HepG2 (cell line): ENCODE data around the gene PPP1R27. TPM values are rescaled to one million over a fixed set of nuclear protein-coding genes. Genes with fewer than 3 reads are reported as not detected.
A peak's percentile ranks its signal among the peaks of the same experiment; 100 is the strongest.

Source experiments
- BRCA1 ChIP-seq: sonication (generic); formaldehyde crosslinking; IDR thresholded peaks from 2 replicates; pipeline ENCODE4 v1.4.0; 2020; ENCODE audit warnings: missing genetic modification reagents
- GPN1 ChIP-seq: sonication (generic); formaldehyde crosslinking; IDR thresholded peaks from 2 replicates; pipeline ENCODE4 v1.5.1; 2020; ENCODE audit warnings: missing genetic modification reagents, borderline replicate concordance
- JARID2 ChIP-seq: sonication (generic); formaldehyde crosslinking; IDR thresholded peaks from 2 replicates; pipeline ENCODE4 v1.8.1; 2023; ENCODE audit warnings: missing genetic modification reagents, inconsistent platforms; ENCODE audit not compliant: insufficient replicate concordance
- JUND ChIP-seq: sonication (generic); formaldehyde crosslinking; IDR thresholded peaks from 2 replicates; pipeline ENCODE4 v1.8.0; 2022; ENCODE audit warnings: mild to moderate bottlenecking, missing genetic modification reagents
- MYNN ChIP-seq: sonication (generic); formaldehyde crosslinking; IDR thresholded peaks from 2 replicates; pipeline ENCODE4 v1.4.0; 2020; ENCODE audit warnings: mild to moderate bottlenecking, low read depth, missing genetic modification reagents
- RELA ChIP-seq: sonication (generic); formaldehyde crosslinking; IDR thresholded peaks from 2 replicates; pipeline ENCODE4 v1.4.0; 2020; ENCODE audit warnings: missing genetic modification reagents
- TCF7 ChIP-seq: sonication (generic); IDR thresholded peaks from 2 replicates; pipeline ENCODE4 v1.6.1; 2016; ENCODE audit warnings: antibody characterized with exemption, low read depth
- ZFP62 ChIP-seq: sonication (generic); formaldehyde crosslinking; IDR thresholded peaks from 2 replicates; pipeline ENCODE4 v1.4.0; 2020; ENCODE audit warnings: missing genetic modification reagents
- ZHX2 ChIP-seq, 2 experiments: sonication (generic) in 1 of 2; formaldehyde crosslinking in 1 of 2; IDR thresholded peaks; 2 replicates each; pipeline versions ENCODE4 v1.6.1 to v1.9.0; 2014 to 2022; ENCODE audit warnings: antibody characterized with exemption in 1 of 2, borderline replicate concordance in 1 of 2, inconsistent platforms in 1 of 2, low read depth in 1 of 2, missing genetic modification reagents in 1 of 2
- ZNF44 ChIP-seq: sonication (generic); formaldehyde crosslinking; IDR thresholded peaks from 2 replicates; pipeline ENCODE4 v1.5.1; 2020; ENCODE audit warnings: mild to moderate bottlenecking, missing genetic modification reagents
- ZNF446 ChIP-seq: sonication (generic); formaldehyde crosslinking; IDR thresholded peaks from 2 replicates; pipeline ENCODE4 v1.5.0; 2020; ENCODE audit warnings: mild to moderate bottlenecking, missing genetic modification reagents
- ZNF672 ChIP-seq: sonication (generic); formaldehyde crosslinking; IDR thresholded peaks from 2 replicates; pipeline ENCODE4 v1.8.1; 2022; ENCODE audit warnings: missing genetic modification reagents
- ZNF724P ChIP-seq: sonication (generic); formaldehyde crosslinking; IDR thresholded peaks from 2 replicates; pipeline ENCODE4 v1.8.0; 2022; ENCODE audit warnings: missing genetic modification reagents, borderline replicate concordance
- ZNF777 ChIP-seq: sonication (generic); formaldehyde crosslinking; IDR thresholded peaks from 2 replicates; pipeline ENCODE4 v1.4.0; 2020; ENCODE audit warnings: missing genetic modification reagents
- ZNF792 ChIP-seq: IDR thresholded peaks from 2 replicates; pipeline ENCODE4 v1.6.1; 2016
- polyA plus RNA-seq, 8 experiments: library from polyadenylated mRNA; depleted of rRNA in 3 of 8; stranded (reverse) in 7 of 8; unstranded in 1 of 8; fragments of >200 nt; fragmentation: Illumina TruSeq in 4 of 8; extraction: Trizol in 4 of 8; gene quantifications; 2 replicates each; pipeline versions ENCODE4 v1.2.1 to v1.2.3, GENCODE V29; 2011 to 2016; ENCODE audit warnings: low read depth in 4 of 8, missing spikeins in 1 of 8, mixed read lengths in 1 of 8; ENCODE audit not compliant: insufficient read depth in 1 of 8
- total RNA-seq, 5 experiments: library from RNA; depleted of rRNA; stranded (reverse); fragments of >200 nt; fragmentation: Illumina TruSeq; extraction: Trizol; gene quantifications; 2 replicates each; pipeline ENCODE4 v1.2.3, GENCODE V29; 2016; ENCODE audit warnings: low read depth in 1 of 5
- TF ChIP-seq, protein P1 (sequence below): sonication (generic); formaldehyde crosslinking; IDR thresholded peaks from 2 replicates; pipeline ENCODE4; 2020; ENCODE audit warnings: missing genetic modification reagents, mild to moderate bottlenecking, borderline replicate concordance
- TF ChIP-seq, protein P2 (sequence below): sonication (generic); formaldehyde crosslinking; IDR thresholded peaks from 2 replicates; pipeline ENCODE4 v1.5.1; 2020; ENCODE audit warnings: missing genetic modification reagents, mild to moderate bottlenecking, borderline replicate concordance
- TF ChIP-seq, protein P3 (sequence below): sonication (generic); formaldehyde crosslinking; IDR thresholded peaks from 2 replicates; pipeline ENCODE4 v1.4.0; 2020; ENCODE audit warnings: missing genetic modification reagents

PPP1R27 gene
- total and polyA plus RNA-seq, 2 of the 13 experiments (the other 11 are each of a cell fraction or from before 2014, with no cell fraction given): 0.17 to 1.00 TPM

- TF ChIP-seq ZNF446 (CRISPR knock-in tag) (no peak), ZFP62 (CRISPR knock-in tag) (no peak), RELA (CRISPR knock-in tag) (no peak), BRCA1 (no peak), ZNF777 (CRISPR knock-in tag) (peak; percentile 36; the same call in 1 of the 2 replicates), ZHX2 (IDR thresholded peaks at IDR 0.05; ENCODE audit: low read depth) (no peak), ZHX2 (CRISPR knock-in tag; IDR thresholded peaks at IDR 0.05; ENCODE audit: borderline replicate concordance) (no peak), JUND (CRISPR knock-in tag) (peak; percentile 23), ZNF44 (CRISPR knock-in tag) (peak; percentile 87), JARID2 (CRISPR knock-in tag) (no peak), ZNF672 (CRISPR knock-in tag) (0 out of 2 replicates have a peak, but pooled peaks have one; percentile 34), ZNF792 (no peak), ZNF724P (CRISPR knock-in tag) (0 out of 2 replicates have a peak, but pooled peaks have one; percentile 70), GPN1 (CRISPR knock-in tag) (no peak), TCF7 (no peak), MYNN (CRISPR knock-in tag) (no peak)
- TF ChIP-seq, protein P1, sequence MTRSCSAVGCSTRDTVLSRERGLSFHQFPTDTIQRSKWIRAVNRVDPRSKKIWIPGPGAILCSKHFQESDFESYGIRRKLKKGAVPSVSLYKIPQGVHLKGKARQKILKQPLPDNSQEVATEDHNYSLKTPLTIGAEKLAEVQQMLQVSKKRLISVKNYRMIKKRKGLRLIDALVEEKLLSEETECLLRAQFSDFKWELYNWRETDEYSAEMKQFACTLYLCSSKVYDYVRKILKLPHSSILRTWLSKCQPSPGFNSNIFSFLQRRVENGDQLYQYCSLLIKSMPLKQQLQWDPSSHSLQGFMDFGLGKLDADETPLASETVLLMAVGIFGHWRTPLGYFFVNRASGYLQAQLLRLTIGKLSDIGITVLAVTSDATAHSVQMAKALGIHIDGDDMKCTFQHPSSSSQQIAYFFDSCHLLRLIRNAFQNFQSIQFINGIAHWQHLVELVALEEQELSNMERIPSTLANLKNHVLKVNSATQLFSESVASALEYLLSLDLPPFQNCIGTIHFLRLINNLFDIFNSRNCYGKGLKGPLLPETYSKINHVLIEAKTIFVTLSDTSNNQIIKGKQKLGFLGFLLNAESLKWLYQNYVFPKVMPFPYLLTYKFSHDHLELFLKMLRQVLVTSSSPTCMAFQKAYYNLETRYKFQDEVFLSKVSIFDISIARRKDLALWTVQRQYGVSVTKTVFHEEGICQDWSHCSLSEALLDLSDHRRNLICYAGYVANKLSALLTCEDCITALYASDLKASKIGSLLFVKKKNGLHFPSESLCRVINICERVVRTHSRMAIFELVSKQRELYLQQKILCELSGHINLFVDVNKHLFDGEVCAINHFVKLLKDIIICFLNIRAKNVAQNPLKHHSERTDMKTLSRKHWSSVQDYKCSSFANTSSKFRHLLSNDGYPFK: no peak; the same call in 1 of the 2 replicates
- TF ChIP-seq, protein P2, sequence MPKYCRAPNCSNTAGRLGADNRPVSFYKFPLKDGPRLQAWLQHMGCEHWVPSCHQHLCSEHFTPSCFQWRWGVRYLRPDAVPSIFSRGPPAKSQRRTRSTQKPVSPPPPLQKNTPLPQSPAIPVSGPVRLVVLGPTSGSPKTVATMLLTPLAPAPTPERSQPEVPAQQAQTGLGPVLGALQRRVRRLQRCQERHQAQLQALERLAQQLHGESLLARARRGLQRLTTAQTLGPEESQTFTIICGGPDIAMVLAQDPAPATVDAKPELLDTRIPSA (CRISPR knock-in tag): no peak
- TF ChIP-seq, protein P3, sequence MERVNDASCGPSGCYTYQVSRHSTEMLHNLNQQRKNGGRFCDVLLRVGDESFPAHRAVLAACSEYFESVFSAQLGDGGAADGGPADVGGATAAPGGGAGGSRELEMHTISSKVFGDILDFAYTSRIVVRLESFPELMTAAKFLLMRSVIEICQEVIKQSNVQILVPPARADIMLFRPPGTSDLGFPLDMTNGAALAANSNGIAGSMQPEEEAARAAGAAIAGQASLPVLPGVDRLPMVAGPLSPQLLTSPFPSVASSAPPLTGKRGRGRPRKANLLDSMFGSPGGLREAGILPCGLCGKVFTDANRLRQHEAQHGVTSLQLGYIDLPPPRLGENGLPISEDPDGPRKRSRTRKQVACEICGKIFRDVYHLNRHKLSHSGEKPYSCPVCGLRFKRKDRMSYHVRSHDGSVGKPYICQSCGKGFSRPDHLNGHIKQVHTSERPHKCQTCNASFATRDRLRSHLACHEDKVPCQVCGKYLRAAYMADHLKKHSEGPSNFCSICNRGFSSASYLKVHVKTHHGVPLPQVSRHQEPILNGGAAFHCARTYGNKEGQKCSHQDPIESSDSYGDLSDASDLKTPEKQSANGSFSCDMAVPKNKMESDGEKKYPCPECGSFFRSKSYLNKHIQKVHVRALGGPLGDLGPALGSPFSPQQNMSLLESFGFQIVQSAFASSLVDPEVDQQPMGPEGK (CRISPR knock-in tag): no peak
Measured at GRCh38 chr17:81867170-81867990, 32.5 kb upstream of the PPP1R27 start (continued).
